NCI-H2227 treated with DMSO at 0.1 percent for 48 hours (cell line): ENCODE measurements around the gene PGK2.

Source experiments
- DNase-seq: peaks from one replicate; lab custom pipeline; 2025; lab: John Stamatoyannopoulos, UW

The PGK2 gene

DNA sequence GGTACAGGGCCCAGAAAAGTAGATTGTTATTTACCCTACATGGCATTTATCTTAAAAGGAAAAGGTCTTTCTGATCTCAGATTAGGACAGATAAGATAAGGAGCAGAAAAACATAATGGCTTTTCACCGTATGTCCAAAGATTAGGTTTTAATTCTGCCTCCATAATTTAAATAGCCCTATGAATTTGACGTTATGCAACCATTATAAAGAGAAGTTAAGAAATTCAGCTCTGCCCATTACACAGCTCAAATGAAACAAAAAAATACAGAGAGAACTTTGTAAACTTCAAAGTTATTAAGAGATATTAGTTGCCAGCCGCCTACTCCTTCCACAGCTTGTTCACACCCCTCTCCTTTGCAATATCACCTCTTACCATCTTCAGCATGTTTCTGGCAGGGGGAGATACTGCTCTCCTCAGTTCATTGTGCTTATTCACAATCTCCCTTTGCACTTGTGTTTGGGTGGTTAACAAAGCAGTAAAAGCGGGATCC, 51.0 kb downstream of the PGK2 start:
- DNase-seq: no peak
